ENCODE measurements around the gene F2.
"Not testable (repeated sequence)": the region's sequence is repeated elsewhere in the genome, so short reads cannot be mapped to it uniquely, and the experiment has no call there.

F2 gene

DNA sequence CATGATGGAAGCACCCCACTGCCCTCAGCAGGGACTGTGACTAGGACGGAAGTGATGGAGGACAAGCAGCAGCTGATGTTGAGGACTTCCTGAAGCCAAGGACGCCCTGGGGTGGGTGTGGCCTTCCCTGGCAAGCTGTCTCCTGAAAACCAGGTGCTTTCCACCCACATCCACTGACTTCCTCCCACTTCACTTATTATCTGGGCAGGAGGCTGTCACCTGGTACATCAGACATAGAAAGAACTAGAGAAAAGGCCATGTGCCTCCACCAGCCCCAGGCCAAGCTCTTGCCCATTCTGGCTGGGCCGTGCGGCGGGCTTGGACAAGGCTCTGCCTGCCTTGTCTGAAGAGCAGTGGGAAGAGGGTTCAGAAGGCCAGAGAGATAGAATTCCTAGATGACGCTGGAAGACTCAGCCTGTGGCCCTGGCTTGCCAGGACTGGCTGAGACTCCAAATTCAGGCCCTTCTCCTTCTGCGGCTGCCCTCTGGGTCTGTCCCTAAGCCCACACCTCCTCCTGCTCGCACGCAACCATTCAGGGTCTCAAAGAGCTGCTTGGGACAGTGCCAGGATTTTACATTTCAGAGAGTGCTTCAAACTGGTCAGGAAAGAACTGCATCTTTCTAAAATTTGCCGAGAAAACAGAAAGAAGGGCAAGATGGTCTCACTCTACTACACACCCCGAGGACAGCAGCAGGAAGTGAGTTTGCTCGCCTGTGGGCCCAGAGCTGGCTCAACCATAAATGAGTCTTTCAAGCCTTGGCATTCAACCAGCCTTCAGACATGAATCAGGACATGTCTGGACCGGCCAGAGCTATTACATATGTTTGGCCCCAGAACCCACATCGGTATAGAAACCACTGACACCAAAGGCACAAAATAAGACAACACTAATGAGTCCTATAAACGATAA lies 31.9 kb upstream of the F2 start:
- peak in 1 of 14 donors; percentile 32 for DNase-seq

DNA sequence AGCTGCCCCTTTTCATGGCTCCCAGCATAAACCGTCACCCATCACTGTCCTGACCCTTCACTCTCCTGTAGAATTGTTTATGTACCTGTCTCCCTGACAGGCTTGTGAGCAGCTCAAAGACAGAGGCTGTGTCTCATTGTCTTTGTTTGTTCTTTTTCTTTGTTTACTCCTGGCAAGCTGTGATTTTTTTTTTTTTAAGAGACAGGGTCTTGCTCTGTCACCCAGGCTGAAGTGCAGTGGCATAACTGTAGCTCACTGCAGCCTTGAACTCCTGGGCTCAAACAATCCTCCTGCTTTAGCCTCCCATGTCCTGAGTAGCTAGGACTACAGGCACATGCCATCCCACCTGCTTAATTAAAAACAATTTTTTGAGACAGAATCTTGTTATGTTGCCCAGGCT lies 28.3 kb upstream of the F2 start:
- DNase-seq: no peak

DNA sequence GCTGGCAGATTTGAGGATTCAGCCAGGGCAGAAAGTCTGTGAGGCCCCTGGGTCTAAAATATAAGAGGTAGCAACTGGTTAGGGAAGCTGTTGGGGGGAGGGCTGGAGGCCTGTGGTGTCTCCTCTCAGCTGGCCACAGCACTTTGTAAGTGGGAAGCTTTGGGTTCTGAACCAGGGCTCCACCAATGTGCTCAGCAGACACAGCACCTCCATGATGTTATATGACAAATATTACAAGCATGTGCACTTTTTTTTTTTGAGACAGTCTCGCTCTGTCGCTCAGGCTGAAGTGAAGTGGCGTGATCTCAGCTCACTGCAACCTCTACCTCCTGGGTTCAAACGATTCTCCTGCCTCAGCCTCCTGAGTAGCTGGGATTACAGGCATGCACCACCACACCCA lies 26.6 kb upstream of the F2 start:
- no peak for DNase-seq

DNA sequence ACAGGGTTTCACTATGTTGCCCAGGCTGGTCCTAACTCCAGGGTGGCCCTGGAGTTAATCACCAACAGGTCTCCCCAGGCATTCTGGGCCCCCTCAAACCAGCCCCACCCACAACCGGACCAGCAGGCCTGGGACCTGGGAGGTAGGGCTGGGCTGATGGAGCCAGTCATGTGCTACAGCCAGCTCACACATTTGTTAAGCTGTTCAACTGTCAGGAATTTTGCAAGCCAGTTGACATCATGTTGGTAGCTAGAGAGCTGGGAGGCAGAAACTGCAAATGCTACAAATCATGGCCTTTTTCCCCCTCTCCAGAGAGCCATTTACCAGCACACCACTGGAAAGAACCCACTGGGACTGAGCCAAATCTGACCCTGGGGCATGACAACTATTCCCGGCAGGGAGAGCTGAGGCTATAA lies 25.4 kb upstream of the F2 start:
- peak in 3 of 14 donors; percentile 53 to 85 (median 59) for DNase-seq

DNA sequence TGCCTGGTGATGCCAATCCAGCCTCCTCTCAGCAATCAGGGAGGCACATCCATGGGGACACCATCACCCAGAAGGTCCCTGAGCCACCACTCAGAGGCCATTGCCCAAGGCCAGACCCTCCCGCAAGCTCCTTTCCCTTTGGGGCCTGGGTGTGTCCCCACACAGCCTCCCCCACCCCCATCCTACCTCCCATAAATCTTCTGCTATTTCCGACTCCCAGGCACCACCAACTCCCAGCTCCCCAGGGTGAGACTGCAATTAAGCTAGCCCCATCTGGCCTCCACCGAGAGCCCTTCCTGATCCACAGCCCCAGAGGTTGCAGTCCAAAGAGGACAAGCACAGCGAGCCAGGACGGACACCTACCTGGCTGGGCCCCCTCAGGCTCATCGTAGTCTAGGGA lies 24.9 kb upstream of the F2 start:
- DNase-seq: peak in 1 of 14 donors; percentile 53

DNA sequence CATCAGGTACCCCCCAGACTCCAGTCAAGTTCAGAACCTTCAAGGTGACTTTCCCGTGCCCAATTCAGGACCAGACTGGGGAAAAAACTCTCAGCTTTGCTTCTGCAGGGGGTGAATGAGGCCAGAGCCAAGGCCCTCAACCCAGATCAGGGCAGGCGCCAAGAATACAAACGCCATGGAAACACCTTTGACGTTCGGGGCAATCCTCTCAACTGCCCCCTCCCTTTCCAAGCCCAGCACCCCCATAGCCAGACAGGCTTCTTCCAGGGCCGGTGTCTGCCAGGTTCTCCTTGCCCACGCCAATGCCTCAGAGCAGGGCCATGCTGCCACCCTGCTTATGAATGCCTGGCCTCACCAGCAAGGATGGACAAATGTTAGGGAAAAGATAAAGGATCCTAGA lies 24.4 kb upstream of the F2 start:
- peak in 2 of 14 donors; percentile 27 to 42 for DNase-seq

DNA sequence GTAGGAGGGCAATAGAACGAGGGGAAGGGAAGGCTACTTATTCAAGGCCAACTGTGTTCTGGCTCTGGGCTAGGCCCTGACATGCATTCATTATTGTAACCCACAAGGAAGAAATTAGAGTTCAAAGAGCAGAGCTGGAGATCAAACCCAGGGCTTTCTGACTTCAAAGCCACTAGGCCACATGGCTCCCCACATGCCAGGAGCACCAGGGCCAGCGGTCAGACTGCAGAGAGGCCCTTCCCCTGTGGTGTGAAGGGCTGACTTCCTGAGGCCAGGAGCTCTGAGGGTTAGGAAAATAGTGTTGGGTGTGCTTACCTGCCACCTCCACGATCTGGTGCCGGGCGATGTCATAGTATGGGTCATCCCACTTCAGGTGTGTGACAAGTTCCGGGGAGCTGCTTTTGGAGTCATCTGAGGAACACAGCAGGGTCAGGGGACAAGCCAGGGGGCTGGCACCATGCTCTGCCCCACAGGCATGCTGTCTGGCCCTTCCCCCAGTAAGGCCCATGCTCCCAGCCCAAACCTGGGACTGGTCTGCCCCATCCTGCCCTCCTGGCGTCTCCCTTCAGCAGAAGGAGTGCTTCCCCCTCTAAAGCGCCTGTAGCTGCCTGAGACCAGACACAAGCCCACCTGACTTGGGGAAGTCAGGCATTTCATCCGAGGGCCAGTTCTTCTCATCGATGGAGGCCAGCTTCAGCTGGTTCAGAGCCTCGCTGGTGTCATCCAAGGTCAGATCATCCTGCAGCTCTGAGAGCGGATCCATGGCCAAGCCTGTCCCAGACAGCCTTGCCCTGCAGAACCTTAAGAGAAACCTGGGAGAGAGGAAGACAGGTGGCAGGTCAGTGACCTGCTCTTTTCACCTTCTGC lies 23.4 kb upstream of the F2 start:
- no peak for DNase-seq

DNA sequence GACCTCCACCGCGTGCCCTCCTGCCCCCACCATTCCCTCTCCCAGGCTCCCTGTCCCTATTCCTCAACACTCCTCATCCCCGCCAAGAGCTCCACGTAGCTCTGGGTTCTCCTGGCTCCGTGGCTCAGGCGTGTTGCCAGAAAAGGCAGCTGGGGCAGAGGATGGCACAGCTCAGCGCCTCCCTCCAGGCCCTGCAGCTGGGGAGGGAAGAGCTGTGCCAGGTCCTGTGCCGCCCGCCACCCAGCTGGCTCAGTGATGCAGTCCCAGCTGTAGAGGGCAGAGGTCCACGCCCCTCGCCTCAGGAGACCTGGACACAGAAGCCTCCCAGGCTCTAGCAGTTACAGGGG lies 22.8 kb upstream of the F2 start:
- DNase-seq: peak in 13 of 14 donors; percentile 25 to 96 (median 87)

DNA sequence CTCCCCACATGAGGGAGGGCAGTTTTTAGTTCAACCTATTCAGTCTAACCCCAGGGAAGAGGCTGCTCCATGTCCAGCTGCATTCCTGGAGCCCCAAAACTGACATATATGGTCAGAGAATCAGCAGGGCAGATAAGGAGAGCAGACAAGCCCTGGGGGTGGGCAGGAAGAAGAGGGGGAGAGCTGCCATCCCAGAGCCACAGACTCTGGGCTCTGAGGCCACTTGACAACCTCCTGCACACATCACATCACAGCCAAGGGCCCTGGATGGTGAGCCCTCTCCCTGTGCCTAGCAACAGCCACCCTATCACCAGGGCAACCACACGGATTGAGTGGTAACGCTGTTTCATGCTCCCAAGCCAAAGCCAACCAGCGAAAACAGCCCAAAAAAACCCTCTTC lies 21.7 kb upstream of the F2 start:
- DNase-seq: peak in 9 of 14 donors; percentile 15 to 73 (median 43)

DNA sequence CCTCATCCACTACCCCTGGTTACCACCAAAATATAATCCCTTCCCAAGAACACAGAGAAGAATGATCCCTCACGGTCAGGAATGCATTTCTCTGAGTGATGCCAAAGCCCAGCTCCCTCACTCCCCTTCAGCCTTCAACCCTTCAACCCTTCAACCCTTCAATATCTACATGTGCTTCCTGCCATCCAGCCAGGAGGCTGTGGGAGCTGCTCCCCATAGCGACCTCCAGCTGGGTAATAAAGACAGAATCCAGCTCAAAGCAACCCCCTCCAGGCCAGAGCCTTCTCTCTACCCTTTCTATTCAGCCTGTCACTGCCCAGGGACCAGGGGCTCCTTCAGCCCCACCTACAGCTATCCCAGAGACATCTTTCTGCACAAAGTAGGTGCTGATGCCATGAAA lies 21.3 kb upstream of the F2 start:
- peak in 1 of 14 donors; percentile 54 for DNase-seq

DNA sequence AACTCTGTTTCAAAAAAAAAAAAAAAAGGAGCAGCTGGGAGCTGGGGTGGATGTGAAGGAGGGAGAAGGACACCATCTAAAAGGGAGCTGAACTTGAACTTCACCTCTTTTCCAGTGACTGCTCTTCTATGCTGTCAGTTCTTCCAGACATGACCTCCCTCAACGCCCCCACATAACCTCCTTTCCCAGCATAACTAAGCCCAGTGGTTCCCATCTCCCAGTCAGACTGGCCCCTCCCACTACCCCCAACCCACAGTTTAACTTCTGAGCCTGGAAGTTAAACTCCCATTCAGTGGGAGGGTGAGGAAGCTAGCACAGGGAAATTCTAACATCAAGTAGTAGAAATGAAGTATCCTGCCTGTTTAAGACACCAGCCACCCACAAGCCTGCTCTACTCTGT lies 20.4 kb upstream of the F2 start:
- no peak for DNase-seq

DNA sequence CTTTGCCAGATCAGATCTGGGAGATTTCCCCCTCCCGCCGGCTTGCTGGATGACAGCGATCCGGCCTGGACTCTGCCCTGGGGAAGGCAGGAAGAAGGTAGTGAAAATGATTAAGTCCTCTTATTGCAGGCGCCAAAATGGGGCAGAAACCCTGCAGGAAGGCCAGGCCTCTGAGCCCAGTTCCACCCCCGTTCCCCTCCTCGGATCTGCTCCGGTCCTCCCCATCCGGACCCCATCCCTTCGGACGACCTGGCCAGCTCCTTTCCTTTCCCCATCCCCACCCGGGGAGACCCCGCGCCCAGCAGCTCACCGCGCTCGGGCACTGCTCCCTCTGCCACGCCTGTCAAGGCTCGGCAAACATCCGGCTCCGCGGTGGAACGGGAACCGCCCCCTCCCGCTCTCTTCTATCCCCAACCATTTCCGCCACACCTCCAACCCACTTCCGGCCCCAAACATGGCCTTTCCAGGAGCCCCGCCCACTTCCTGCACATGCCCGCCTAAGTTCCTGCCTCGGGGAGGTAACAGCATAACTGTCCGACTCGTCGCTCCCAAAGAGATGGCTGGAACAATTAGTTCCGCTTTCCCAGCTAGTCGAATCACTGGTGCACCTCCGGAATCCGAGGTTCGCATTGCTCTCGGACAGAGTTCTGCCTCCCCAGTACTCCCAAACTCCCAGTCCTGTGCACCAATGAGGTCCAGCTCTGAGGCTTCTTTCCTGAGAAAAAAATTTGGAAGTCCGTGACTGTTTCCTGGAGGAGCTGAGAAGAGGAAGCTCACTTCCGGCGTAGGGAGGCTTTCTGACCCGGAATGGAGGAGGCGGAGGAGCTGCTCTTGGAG lies 18.6 kb upstream of the F2 start, which contains the start of the genes ARHGAP1 and ZNF408:
TSS of gene ARHGAP1 (minus strand) at position 379 of the 837 bp plus-strand sequence. CDS start 4,512 bp downstream, outside the sequence.
TSS of gene ZNF408 (plus strand) at position 791 of the 837 bp plus-strand sequence. CDS start at position 808, 17 bp downstream.
- DNase-seq: peak; percentile 73 to 99 (median 97)

DNA sequence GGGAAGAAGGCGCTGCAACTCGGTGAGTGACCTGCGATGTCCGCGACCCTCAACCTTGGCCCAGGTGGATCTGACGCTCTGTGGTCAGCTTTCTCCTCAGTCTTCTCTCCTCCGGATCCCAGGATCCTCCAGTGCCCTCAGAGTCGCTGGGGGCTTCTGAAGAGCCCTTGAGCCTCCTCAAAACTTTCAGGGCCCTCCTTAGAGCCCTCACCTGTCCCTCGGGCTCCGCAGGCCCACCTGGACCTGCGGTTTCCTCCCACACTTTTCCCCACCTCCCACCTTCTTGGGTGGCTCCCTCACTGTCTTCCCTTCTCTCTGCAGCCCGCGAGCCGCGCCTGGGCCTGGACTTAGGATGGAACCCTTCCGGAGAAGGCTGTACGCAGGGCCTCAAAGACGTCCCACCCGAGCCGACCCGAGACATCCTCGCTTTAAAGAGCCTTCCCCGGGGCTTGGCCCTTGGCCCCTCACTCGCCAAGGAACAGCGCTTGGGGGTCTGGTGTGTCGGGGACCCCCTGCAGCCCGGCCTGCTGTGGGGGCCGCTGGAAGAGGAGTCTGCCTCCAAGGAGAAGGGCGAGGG lies 17.8 kb upstream of the F2 start:
- no peak for DNase-seq

DNA sequence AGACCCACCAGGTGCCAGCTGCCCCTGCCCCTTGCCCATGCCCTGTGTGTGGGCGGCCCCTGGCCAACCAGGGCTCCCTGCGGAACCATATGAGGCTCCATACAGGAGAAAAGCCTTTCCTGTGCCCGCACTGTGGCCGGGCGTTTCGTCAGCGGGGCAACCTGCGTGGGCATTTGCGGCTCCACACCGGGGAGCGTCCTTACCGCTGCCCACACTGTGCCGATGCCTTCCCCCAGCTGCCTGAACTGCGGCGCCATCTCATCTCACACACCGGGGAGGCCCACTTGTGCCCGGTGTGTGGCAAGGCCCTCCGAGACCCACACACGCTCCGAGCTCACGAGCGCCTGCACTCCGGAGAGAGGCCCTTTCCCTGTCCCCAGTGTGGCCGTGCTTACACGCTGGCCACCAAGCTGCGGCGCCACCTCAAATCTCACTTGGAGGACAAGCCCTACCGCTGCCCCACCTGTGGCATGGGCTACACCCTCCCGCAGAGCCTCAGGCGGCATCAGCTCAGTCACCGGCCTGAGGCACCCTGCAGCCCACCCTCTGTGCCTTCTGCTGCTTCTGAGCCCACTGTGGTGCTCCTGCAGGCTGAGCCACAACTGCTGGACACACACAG lies 13.8 kb upstream of the F2 start:
- DNase-seq: no peak

DNA sequence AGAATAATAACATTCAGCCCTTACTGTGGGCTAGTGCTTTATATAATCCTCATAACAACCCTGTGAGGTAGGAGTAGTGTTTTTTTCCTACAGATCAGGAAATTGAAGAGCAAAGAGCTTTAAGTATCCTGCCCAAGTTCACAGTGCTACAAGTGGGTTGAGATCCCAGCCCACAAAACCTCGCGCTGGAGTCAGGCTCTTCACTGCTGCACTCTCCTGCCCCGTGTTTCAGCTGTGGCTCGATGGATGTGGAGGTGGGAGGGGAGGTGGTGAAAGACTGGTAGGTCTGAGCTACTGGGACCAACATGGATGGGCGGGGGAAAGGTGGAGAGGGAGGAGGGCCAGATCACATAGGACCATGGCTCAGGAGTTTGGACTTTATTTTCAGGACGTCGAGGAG lies 12.1 kb upstream of the F2 start:
- DNase-seq: no peak

DNA sequence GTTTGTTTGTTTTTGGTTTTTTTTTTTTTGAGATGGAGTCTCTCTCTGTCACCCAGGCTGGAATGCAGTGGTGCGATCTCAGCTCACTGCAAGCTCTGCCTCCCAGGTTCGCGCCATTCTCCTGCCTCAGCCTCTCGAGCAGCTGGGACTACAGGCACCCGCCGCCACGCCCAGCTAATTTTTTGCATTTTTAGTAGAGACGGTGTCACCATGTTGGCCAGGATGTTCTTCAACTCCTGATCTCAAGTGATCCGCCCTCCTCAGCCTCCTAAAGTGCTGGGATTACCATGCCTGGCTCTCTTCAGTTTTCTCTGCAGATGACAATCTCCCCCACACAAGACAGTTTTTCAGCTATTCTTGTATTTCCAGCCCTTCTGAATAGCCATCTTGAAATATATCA lies 9.7 kb upstream of the F2 start:
- not testable (repeated sequence) for DNase-seq

DNA sequence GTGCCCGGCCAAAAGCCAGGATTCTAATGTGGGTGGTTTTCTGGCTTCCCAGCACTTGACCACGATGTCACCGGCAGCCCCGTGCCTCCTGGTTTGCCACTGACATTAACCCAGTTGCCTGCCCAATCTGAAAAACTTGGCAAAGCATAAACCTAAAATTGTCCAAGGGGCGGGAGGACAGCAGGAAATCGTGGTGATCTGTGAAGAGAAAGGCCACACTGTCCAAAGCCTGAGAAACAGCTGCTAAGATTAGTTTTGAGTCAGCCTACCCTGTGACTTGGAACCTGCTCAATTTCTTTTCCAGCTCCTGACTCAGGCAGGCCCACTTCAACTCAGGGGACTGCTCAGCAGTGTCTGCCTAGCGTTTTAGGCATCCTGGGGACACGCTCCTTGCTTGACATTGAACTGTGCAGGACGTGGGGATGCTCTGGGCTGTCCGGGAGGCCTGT lies 8.2 kb upstream of the F2 start:
- peak in 1 of 14 donors; percentile 64 for DNase-seq

DNA sequence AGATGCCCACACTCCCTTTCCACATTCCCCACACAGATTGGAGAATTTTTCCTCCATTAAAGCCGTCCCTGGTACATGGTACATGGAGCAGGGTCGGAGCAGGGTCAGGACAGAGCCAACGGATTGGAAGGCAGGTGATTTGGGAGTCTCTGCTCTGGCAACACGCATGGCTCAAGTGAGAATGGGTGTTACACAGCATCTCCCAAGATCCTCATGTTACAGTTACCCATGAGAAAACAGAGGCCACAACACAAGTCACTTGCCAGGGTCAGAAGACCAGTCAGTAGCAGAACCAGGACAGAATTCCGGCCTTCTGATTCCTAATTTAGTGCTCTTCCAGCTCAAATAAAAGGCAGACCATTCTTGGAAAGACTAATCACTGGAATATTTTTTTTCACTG lies 7.7 kb upstream of the F2 start:
- no peak for DNase-seq

DNA sequence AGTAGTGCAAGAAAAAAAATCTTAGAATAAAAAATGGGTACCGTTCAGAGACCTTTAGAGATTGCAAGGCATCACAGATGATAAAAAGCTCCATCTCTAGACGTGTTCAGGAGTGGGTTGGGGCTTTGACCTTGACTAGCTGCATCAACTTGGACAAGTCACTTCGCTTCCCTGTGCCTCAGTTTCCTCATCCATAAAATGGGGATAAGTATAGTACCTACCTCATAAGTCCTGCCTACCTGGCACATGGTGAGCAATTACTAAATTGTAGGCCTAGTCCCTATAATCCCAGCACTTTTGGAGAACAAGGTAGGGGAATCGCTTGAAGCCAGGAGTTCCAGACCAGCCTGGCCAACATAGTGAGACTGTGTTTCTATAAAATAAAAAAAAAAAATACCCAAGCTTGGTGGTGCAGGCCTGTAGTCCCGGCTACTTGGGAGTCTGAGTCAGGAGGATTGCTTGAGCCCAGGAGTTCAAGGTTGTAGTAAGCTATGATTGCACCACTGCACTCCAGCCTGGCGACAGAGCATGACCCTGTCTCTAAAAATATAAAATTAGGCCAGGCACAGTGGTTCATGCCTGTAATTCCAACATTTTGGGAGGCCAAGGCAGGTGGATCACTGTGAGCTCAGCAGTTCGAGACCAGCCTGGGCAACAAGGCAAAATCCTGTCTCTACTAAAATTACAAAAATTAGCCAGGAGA lies 6.0 kb upstream of the F2 start:
- no peak for DNase-seq

DNA sequence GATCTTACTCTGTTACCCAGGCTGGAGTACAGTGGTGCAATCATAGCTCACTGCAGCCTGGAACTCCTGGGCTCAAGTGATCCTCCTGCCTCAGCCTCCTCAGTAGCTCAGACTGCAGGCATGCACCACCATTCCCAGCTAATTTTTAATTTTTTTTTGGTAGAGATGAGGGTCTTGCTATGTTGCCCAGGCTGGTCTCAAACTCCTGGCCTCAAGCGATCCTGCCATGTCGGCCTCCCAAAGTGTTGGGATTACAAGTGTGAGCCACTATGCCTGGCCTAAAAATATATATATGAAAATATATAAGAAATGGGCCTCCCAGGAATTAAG lies 1.2 kb upstream of the F2 start:
- DNase-seq: not testable (repeated sequence)
